GM12891 (cell line): ENCODE measurements around the gene GABRP.

ENCODE experiments used
- PAX5 ChIP-seq: IDR thresholded peaks from 2 replicates; pipeline ENCODE4 v1.6.1; 2011; ENCODE audit warnings: low read length, moderate library complexity, mild to moderate bottlenecking; ENCODE audit not compliant: insufficient read depth, severe bottlenecking
- POLR2A ChIP-seq: IDR thresholded peaks from 2 replicates; pipeline ENCODE4 v1.6.1; 2011; ENCODE audit warnings: low read depth, low read length, control low read depth
- POLR2AphosphoS5 ChIP-seq: IDR thresholded peaks from 2 replicates; pipeline ENCODE4 v1.6.1; 2011; ENCODE audit warnings: low read depth, low read length, control low read depth
- POU2F2 ChIP-seq: IDR thresholded peaks from 2 replicates; pipeline ENCODE4 v1.6.1; 2011; ENCODE audit warnings: low read depth, mild to moderate bottlenecking, control low read depth, low read length, moderate library complexity
- SPI1 ChIP-seq: IDR thresholded peaks from 2 replicates; pipeline ENCODE4 v1.6.1; 2011; ENCODE audit warnings: low read depth, low read length, control low read depth
- TAF1 ChIP-seq: IDR thresholded peaks from 2 replicates; pipeline ENCODE4 v1.6.1; 2011; ENCODE audit warnings: low read depth, low read length, control low read depth

DNA sequence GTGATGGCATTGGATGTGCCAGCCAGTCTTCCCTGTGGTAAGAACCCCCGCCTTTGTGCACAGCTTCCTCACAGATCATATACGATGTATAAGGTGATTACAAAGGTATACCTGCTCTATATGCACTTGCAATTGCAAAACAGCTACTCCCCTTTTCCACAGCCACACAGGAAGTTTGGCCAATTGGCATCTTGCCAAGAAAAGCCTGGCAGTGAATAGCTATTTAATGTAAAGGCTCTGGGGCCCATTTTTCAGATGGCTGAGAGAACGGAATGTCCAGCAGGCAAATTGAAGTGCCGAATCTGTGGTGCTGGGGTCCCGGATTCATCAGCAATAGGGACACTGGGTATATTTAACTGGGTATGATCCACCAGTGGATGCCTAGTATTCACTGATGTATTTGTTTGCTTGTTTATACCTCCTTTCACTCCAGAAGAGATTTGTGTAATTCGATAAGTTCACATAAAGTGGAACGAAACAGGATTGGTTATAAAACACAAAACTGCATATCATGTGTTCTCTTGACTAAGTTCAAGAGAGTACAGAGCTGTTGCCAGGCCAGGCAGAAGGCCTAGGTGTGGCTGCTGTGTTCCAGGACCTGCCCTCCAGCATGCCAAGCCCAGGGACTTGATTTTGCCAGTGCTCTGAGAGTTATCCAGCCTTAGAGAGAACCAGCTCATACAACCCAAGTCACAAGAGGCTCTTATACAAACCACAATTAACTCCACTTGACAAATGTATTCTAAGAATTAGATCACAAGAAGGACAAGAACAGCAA is 27.7 kb upstream of the GABRP start:
- TF ChIP-seq POLR2AphosphoS5 (no peak), POLR2A (no peak), TAF1 (no peak), SPI1 (no peak), PAX5 (no peak), POU2F2 (no peak)
